GM19043 (cell line): ENCODE measurements around the gene CYTH3.

ENCODE experiments used
- ATAC-seq: cut with Tn5 transposase; IDR thresholded peaks from one replicate; pipeline ENCODE4 v1.9.1; 2021; ENCODE audit warnings: low read depth; ENCODE audit not compliant: unreplicated experiment

CYTH3 gene

DNA sequence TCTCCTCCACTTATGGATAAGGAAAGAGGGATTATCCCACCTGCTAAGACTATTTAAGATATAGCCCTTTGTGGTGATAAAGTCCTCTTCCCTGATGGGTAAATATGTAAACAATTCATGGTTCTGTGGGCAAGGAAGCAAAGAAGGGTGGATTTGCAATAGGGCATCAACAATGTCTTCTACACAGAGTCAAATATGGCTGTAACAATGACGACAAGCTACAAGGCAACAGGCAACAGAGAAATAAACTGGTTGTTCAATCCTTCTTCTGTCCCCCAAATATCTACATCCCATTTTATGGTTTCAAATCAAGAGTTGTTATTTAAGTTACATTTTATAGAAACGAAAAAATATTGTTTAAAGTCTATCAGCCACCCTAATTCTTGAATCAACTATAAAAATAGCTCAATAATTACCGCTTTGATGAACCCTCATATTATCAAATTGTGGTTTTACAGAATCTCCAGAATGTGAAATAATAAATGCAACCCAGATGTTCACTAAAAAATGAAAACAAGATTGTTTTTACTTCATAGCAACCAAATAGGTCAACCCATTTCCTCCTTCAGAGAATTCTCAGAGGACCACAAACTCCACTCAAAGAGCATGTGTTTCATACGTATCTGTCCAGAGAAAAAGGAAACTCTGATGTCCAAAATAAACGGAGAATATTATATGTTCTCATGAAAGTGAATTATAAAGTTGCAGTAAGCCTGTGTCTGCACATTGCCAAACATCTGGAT is 13.8 kb downstream of the CYTH3 start:
- ATAC-seq = no peak

DNA sequence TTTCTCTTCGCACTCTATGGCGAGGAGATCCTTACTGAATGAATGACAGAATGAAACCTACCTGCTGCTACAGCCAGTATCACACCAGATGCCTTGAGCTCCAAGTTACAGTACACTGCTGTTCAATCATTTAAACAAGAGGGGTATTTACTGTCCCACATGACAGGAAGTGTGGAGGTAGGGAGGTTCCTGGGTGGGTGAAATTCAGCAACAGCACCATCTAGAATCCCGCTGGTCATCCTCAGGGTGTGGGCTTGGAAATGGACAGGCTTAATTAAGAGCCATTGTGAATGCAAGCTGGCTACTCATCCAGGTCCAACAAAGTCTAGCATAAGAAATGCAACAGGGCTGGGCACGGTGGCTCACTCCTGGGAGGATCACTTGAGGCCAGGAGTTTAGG is 14.7 kb downstream of the CYTH3 start:
- ATAC-seq = no peak

DNA sequence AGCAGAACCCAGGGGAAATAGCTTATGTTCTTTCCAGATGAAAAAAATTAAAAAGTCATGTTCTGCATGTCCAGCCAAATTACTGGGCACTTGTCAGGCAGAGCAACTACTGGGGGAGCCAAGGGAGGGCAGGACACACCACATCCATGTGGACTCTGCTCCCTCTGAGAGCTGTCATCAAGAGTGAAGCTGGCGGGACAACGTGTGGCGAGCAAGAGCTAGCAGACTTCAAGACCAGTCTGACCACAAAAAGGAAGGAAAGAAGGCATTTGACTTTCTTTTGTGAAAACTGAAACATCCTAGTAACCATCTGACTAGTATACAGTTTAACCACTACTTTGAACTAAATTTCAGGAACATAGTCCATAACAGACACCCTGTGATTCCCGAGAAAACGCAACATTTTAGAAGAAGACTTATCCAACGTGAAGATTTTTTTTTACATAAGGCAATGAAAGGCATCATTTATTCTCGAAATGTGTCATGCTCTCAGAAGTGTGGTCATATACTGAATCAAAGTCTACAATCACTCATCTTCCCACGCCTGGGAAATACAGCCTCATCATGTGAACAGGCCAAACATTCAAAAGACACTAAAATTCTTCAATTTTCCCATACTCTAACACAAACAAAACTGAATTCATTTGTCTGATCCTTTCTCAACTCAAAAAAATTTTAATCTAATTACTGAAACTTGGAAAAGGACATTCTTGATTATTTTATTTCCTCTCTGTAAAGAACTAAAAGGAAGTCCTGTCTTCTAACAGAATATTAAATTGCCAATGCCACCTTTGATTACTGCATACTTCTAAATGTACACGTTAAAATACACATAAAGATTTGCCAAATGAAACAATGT is 15.5 kb downstream of the CYTH3 start:
- ATAC-seq = peak; percentile 70

DNA sequence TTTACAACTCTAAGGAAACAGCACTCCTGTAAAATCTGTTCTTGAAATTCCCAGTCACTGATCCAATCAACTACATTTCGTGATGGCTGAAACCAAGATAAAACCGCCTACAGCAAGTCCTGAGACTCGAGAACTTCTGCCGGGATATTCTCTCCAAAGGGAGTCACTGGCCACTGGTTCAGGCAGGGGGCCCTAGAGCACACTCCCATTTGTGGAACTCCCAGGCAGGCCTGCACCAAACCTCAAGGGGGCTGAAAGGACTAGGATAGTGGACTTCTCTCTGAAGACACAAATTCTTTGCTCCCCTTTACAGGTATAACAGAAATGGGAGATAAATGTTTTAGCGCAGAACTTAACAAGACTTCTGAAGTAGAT is 16.3 kb downstream of the CYTH3 start:
- no peak for ATAC-seq

DNA sequence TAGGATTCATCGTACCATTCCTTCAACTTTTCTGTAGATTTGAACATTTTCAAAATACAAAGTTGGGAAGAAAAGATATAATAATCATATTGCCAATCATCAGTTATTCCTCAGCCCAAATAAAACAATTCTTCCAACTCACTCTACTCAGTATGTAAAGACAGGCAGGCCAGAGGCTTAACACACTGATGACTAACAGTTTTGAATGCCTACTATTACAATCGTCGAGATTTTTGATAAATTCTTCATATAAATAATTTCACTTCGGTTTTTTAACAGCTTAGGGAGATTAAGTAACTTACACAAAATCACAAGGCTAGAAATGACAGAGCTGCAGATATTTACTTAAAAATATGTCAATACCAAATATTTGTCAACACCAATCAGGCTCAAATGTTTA is 17.6 kb downstream of the CYTH3 start:
- ATAC-seq = no peak

DNA sequence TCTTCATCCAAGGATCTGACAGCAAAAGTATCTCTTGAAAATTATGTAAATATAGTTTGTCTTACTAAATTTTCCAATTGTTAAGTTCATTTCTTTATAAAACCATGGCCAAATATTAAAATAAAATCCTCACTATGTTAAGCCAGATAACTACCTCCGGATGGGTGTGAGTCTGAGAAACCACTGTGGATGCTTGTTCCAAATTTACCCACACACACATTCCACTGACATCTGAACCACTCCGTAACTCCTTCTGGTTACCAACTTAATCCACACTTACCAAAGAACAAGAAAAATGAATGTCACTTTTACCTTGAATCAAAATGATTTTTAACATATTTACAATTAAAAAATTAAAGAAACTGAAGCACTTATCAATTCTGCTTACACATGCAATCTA is 19.7 kb downstream of the CYTH3 start:
- no peak for ATAC-seq

DNA sequence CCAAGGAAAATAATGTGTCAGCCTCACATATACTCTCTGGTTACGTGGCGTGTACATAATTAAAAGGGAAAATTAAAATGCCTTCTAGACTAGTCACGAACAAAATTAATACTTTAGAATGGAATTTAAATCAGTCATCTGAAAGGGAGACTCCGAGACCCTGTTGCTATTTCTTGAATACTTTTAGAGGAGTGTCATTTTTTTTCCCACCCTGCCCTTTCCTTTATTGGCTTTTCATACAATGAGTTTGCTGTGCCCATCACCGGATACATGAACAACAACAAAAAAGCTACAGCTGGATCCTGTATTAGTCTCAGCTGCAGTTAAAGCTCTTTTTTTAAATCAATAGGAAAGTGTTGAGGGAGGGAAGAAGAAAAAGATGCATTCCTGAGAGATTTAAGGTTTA is 20.1 kb downstream of the CYTH3 start:
- ATAC-seq = no peak

DNA sequence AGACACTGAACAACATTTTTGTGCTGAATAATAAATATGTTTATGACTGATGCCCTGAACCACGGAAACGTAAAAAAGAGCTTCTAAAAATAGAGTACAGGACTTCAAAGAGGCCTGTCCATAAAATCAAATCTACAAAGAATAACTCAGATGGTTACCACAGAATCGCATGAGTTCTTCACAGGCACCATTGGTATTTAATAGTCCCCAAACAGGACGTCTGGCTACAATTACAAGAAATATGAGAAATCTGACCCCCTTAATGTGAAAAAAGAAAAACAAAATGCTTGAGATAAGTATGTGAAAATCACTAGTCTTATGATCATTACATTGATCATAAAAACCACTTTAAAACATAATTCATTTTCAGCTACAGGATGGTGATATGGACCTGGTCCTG is 20.8 kb downstream of the CYTH3 start:
- ATAC-seq = no peak

DNA sequence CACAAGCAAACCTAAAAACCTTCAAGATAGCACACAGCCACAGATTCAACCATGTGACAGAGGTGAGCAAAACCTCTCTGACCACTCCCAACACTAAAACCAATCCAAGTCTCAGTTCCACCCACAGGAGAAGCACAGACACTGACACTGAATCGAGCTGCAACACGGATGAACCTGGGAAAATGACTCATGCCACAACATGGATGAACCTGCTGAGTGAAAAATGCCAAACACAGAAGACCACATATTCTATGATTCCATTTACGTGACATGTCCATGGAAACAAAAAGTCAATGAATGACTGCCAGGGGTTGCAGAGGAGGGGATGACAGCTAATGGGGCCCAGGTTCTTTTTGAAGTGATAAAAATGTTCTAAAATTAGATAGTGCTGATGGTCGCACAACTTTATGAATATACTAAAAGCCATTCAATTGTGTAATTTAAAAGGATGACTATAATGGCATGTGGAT is 22.0 kb downstream of the CYTH3 start:
- peak; percentile 62 for ATAC-seq

DNA sequence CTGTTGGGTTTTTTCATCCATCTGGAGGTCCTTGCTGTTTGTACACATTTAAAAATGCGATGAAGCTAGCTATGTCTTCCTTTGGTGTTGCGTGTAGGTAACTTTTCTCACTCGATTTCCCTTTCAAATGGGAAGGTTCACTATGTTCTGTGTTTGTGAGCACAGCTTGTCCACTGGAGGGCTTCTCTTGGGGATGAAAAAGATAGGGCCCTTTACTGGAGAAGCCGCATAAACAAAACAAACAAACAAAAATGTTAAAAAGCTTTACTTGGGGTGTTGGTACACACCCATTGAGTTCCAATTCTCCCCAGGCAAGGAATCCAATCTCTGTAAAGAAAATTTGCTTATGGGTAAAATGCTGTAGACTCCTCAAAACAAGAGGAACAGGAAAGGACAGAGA is 23.4 kb downstream of the CYTH3 start:
- ATAC-seq = no peak

DNA sequence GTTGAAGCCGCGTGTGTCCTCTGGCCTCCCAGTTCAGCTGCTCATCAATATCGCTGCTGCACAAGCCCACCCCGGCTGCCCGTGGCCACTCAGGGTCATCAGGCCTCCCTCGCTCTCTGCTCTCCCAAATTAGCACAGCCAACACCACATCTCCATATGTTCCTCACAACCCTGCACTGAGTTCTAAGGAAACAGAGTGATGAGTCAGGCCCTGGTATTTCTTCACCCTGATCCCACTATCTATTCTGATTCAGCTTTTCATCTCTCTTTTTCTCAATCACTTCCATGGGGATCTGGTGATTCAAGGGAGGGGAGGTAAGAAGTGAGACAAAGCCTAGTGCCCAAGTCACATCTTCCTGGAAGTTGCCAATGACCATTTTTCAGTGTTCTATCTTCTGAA is 23.8 kb downstream of the CYTH3 start:
- ATAC-seq = no peak

DNA sequence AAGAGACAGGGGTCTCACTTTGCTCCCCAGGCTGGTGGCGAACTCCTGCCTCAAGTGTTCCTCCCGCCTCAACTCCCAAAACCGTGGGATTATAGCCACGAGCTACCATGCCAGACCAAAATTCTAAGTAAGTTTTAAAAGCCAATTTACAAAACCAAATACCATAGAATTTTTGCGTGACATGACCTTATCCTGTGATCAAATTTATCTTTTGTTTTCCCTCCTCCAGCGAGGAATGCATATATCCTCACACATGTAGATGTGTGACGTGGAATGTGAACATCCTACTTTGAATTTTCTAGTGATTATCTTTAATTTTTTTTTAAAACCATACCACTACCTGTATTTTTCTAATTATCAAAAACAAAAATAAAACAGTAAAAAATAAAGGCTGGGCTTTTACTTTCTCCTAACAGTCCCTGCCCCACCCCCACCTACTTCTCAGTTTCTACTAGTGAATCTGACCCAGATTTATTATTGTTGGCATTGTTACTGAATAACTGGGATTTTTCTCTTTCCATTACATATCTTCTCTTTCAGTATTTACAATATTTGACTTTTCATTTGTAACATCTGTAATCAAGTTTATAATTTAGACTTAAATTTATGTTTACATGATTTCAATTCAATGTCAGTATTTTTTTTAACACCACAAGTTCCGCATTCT is 26.0 kb downstream of the CYTH3 start:
- ATAC-seq = no peak

DNA sequence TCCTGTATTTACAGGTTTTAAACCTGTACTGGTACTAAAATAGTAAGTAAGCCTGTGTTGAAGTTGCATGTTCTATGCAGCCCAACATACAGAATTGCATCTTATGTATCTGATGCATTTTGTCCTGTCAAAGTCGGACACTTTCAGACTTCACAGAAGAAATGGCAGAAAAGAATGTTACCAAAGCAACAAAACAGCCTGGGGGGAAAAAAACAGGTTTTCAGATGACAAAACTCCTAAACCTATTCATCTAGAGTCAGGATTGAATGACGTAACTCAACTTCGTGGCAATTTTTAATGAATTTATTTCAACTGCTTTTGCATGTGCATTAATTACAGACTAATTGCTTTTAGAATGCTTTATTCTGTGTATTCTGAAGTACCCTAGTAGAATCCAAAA is 28.4 kb downstream of the CYTH3 start:
- no peak for ATAC-seq

DNA sequence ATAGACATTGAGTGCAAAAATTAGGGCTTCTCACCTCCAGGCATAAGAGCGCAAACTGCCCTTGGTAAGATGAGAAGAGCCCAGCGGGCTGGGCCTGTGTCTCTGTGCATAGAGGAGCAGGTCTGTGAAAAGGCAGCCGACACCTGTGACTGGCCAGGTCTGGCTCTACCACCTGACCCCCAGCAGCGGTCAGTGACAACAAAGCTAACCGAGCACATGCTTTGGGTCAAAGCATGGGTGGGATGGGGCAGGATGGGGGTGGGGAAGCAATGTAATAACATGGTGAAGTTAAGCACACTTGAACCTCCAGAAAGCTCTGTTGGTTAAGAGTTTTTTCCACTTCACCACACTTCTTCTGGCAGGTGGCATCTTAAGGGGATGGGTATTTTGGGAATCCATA is 29.3 kb downstream of the CYTH3 start:
- ATAC-seq = no peak

DNA sequence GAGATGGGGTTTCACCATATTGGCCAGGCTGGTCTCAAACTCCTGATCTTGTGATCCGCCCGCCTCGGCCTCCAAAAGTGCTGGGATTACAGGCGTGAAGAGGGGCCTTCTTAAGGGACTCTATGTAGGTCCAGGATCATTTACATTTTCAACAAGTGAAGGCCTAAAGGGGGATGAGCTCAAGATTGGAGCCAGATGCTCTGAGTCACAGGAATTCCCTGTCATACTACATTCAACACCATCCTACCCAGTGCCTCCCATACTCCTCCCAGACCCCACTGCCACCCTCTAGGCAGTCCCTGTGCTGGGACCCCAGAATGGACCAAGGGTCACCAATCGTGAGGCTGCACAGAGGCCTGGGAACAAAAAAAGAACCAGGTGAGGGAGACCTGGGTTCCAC is 29.9 kb downstream of the CYTH3 start:
- no peak for ATAC-seq

DNA sequence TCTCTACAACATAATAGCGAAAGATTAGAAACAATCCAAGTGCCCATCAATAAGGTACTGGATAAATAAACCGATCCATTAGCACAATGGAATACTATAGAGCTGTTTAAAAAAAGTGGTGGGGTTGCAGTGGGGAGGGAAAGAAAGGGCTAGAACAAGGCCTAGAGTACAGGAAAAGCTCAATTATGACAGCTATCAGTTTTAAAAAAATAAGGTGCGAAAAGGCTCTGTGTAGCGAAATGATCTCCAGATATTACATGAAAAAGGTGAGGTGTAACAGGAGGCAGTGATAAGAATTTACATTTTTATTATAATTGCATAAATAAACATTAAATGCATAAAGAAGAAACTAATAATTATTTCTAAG is 30.8 kb downstream of the CYTH3 start:
- no peak for ATAC-seq

DNA sequence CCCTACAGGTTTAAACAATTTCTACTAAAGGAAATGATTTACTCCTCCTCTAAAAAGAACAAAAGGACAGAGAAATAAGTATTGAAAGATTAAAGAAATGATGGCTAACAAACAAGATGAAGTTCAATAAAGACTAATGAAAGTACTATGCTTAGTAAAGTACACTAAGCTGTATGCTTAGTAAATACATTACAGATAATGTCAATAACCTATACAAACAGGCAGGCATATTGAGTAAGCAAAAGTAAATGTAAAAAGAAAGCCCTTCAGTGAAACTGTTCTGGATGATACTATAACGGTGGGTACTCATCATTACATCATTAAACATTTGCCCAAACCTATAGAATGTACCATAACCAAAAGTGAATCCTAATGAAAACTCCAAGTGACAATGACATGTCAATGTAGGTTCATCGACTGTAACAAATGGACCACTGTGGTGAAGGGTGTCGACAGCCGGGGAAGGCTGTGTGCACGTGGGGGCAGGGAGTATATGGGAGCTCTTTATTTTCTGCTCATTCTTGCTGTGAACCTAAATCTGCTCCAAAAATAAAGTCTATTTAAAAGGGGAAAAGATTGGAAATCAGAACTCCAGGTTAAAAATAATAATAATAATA is 34.0 kb downstream of the CYTH3 start:
- no peak for ATAC-seq

DNA sequence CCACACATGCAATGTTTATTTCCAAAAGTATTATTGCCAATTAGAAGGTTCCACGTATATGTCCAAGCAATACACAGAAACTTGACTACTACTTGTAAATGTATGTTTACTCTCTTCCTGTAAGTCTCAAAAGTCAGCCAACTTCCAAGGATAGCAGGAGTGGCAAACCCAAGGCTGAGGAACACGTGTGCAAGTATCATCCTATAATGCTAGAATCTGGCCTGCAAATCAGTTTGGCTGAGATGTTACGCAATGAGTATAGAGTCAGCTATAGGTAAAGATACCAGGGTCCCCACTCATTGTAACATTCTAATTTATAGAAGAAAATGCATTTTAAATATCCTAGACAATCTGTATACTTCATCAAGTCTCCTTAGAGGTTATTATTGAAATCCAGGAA is 34.7 kb downstream of the CYTH3 start:
- ATAC-seq = no peak

DNA sequence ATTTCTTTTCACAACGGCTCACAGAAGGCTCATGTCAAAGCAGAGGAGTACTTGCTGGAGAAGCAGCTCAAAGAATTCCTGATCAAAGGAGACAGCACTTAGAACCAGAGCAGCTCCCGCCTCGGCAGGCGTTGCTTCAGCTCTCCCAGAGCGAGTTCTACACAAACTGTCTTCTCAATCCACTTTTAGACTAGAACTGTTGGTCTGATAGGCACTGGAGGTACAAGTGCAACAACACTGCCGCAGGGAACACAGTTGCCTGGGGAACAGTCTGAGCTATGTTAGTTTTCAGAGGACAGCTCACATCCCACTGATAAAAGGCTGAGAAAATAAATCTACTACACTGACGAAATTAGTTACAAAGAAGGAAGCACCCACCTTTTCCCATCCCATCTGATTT is 35.4 kb downstream of the CYTH3 start:
- ATAC-seq = no peak

DNA sequence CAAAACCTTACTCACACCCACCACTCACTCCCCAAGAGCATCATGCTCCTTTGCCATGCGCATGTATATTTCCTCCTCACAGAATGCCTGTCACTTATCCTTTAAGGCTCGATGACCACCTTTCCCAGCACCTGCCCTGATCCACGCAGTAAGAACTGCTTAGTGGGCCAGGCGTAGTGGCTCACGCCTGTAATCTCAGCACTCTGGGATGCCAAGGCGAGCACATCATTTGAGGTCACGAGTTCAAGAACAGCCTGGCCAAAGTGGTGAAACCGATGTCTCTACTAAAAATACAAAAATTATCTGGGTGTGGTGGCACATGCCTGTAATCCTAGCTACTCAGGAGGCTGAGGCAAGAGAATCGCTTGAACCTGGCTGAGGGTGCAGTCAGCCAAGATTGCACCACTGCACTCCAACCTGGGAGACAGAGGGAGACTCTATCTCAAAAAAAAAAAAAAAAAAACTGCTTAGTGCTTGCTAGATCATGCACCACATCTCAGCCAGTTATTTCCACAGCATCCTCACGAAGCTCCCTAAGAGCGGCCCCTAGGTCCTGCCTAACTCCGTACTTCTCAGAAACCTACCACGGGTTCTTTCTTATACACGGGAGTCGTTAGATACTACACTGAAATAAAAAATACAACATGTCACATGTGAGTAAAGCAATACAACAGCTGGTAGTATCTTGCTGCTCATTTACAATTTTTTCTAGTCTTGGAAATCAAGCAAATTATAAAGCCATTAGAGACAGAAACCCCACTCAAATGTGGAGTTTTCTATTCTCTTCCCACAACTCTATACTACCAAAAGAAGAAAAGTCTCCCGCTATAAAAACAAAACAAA is 37.2 kb downstream of the CYTH3 start:
- ATAC-seq = no peak
